HL-60 (cell line): ENCODE data around the gene GOLGA3.
A peak's percentile ranks its signal among the peaks of the same experiment; 100 is the strongest.
"Not testable (repeated sequence)": the region's sequence is repeated elsewhere in the genome, so short reads cannot be mapped to it uniquely, and the experiment has no call there.

Source experiments
- DNase-seq, 2 experiments: peaks; one replicate each; pipeline ENCODE4 v3.0.0-alpha.2; 2010 to 2020; ENCODE audit warnings: low read depth in 1 of 2, low spot score in 1 of 2
- H3K27ac ChIP-seq: fragments of 250-450 bp; sonication (Bioruptor Pico); replicated peaks from 2 replicates; pipeline ENCODE4 v1.5.1; 2020; ENCODE audit warnings: mild to moderate bottlenecking, moderate library complexity
- H3K27me3 ChIP-seq: fragments of 250-450 bp; sonication (Bioruptor Pico); 2 replicates; pipeline ENCODE4 v1.5.1; 2021; ENCODE audit warnings: mild to moderate bottlenecking, moderate library complexity; ENCODE audit not compliant: insufficient read depth, poor library complexity, severe bottlenecking
- H3K4me3 ChIP-seq: replicated peaks from 2 replicates; pipeline ENCODE4 v1.5.1; 2011; ENCODE audit warnings: mild to moderate bottlenecking, control low read depth, low read length; ENCODE audit not compliant: insufficient read depth
- CTCF ChIP-seq: IDR thresholded peaks from one replicate; pipeline ENCODE4 v1.5.1; 2011; ENCODE audit warnings: low read length, control low read depth, inconsistent platforms; ENCODE audit not compliant: insufficient read depth
- GABPA ChIP-seq: IDR thresholded peaks from 2 replicates; pipeline ENCODE4 v1.6.1; 2012; ENCODE audit warnings: low read depth
- POLR2AphosphoS5 ChIP-seq: IDR thresholded peaks from 2 replicates; pipeline ENCODE4 v1.6.1; 2012; ENCODE audit warnings: low read depth
- REST ChIP-seq: IDR thresholded peaks from 2 replicates; pipeline ENCODE4 v1.6.1; 2012; ENCODE audit warnings: low read depth; ENCODE audit not compliant: insufficient replicate concordance
- SPI1 ChIP-seq: IDR thresholded peaks from 2 replicates; pipeline ENCODE4 v1.6.1; 2012; ENCODE audit warnings: low read depth, mild to moderate bottlenecking, borderline replicate concordance

Gene GOLGA3

GRCh38 chr12:132866251-132866828, 37.7 kb upstream of the GOLGA3 start:
- peak overlapping the region; percentile 52 for H3K27ac ChIP-seq
- peak; percentile 60; the same call in 1 of the 2 replicates for TF ChIP-seq GABPA
- peak; percentile 94 for TF ChIP-seq POLR2AphosphoS5
- no peak for TF ChIP-seq CTCF
- TF ChIP-seq REST = no peak
- TF ChIP-seq SPI1 = no peak
- peak; percentile 16 to 57 for DNase-seq

GRCh38 chr12:132861558-132861957, 32.9 kb upstream of the GOLGA3 start:
- H3K4me3 ChIP-seq = no peak overlapping the region
- no peak for DNase-seq
- no peaks in the 10 kb centered on the region for H3K27me3 ChIP-seq
- TF ChIP-seq SPI1 = no peak
- TF ChIP-seq REST = no peak
- TF ChIP-seq GABPA = no peak
- TF ChIP-seq CTCF = no peak
- TF ChIP-seq POLR2AphosphoS5 = no peak
- H3K27ac ChIP-seq = no peak overlapping the region

More at GRCh38 chr12:132866251-132866828, 37.7 kb upstream of the GOLGA3 start:
- H3K4me3 ChIP-seq = no peak overlapping the region
- no peaks in the 10 kb centered on the region for H3K27me3 ChIP-seq

GRCh38 chr12:132858718-132859266, 30.1 kb upstream of the GOLGA3 start:
- Histone ChIP-seq H3K4me3 (no peak overlapping the region), H3K27ac (no peak overlapping the region), H3K27me3 (no peaks in the 10 kb centered on the region)
- TF ChIP-seq CTCF (no peak), SPI1 (no peak), GABPA (no peak), POLR2AphosphoS5 (no peak), REST (no peak)
- no peak for DNase-seq

- not testable (repeated sequence) for DNase-seq, H3K4me3 ChIP-seq, H3K27me3 ChIP-seq, H3K27ac ChIP-seq
Measured at GRCh38 chr12:132857019-132857418, 28.4 kb upstream of the GOLGA3 start.
